ENCODE results near the gene ITGB5.

ITGB5 gene

DNA sequence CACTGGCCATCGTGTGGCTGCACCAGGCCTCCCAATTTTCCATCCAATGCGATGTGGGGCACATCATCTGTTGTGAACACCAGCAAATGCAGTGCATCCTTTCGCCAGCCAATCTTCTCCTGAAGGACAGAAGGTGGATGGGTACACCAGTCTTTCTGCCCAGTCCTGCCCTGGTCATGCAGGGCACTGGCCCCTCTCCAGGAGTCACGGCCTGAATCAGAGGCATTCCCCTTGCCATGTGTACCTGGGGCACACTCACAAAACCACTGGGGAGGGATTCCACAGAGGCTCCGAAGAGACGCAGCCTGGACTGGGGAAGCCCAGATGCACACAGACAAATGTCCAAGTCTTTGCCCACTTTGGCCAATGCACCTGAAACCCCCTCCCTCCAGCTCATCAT lies 65.8 kb downstream of the ITGB5 start:
- no peak for ATAC-seq
- TF ChIP-seq ZFP3 (CRISPR knock-in tag; IDR thresholded peaks at IDR 0.05) = no peak
- TF ChIP-seq OSR1 (CRISPR knock-in tag; IDR thresholded peaks at IDR 0.05) = no peak
- TF ChIP-seq, protein P1, sequence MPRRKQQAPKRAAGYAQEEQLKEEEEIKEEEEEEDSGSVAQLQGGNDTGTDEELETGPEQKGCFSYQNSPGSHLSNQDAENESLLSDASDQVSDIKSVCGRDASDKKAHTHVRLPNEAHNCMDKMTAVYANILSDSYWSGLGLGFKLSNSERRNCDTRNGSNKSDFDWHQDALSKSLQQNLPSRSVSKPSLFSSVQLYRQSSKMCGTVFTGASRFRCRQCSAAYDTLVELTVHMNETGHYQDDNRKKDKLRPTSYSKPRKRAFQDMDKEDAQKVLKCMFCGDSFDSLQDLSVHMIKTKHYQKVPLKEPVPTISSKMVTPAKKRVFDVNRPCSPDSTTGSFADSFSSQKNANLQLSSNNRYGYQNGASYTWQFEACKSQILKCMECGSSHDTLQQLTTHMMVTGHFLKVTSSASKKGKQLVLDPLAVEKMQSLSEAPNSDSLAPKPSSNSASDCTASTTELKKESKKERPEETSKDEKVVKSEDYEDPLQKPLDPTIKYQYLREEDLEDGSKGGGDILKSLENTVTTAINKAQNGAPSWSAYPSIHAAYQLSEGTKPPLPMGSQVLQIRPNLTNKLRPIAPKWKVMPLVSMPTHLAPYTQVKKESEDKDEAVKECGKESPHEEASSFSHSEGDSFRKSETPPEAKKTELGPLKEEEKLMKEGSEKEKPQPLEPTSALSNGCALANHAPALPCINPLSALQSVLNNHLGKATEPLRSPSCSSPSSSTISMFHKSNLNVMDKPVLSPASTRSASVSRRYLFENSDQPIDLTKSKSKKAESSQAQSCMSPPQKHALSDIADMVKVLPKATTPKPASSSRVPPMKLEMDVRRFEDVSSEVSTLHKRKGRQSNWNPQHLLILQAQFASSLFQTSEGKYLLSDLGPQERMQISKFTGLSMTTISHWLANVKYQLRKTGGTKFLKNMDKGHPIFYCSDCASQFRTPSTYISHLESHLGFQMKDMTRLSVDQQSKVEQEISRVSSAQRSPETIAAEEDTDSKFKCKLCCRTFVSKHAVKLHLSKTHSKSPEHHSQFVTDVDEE (CRISPR knock-in tag; IDR thresholded peaks at IDR 0.05) = no peak
- TF ChIP-seq, protein P2, sequence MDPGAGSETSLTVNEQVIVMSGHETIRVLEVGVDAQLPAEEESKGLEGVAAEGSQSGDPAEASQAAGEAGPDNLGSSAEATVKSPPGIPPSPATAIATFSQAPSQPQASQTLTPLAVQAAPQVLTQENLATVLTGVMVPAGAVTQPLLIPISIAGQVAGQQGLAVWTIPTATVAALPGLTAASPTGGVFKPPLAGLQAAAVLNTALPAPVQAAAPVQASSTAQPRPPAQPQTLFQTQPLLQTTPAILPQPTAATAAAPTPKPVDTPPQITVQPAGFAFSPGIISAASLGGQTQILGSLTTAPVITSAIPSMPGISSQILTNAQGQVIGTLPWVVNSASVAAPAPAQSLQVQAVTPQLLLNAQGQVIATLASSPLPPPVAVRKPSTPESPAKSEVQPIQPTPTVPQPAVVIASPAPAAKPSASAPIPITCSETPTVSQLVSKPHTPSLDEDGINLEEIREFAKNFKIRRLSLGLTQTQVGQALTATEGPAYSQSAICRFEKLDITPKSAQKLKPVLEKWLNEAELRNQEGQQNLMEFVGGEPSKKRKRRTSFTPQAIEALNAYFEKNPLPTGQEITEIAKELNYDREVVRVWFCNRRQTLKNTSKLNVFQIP (CRISPR knock-in tag; IDR thresholded peaks at IDR 0.05; ENCODE audit: borderline replicate concordance, low read depth) = no peak
- no peak for TF ChIP-seq ZC3H10 (CRISPR knock-in tag; IDR thresholded peaks at IDR 0.05)
- TF ChIP-seq, protein P3, sequence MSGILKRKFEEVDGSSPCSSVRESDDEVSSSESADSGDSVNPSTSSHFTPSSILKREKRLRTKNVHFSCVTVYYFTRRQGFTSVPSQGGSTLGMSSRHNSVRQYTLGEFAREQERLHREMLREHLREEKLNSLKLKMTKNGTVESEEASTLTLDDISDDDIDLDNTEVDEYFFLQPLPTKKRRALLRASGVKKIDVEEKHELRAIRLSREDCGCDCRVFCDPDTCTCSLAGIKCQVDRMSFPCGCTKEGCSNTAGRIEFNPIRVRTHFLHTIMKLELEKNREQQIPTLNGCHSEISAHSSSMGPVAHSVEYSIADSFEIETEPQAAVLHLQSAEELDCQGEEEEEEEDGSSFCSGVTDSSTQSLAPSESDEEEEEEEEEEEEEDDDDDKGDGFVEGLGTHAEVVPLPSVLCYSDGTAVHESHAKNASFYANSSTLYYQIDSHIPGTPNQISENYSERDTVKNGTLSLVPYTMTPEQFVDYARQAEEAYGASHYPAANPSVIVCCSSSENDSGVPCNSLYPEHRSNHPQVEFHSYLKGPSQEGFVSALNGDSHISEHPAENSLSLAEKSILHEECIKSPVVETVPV (CRISPR knock-in tag; IDR thresholded peaks at IDR 0.05) = no peak
- TF ChIP-seq CSDC2 (CRISPR knock-in tag; IDR thresholded peaks at IDR 0.05) = no peak
- TF ChIP-seq GLIS3 (CRISPR knock-in tag; IDR thresholded peaks at IDR 0.05) = no peak
- no peak for TF ChIP-seq ZFP30 (CRISPR knock-in tag; IDR thresholded peaks at IDR 0.05)
- no peak for TF ChIP-seq ISL1 (CRISPR knock-in tag; IDR thresholded peaks at IDR 0.05)
- TF ChIP-seq RARB (CRISPR knock-in tag; IDR thresholded peaks at IDR 0.05) = no peak
- no peak for TF ChIP-seq TOX (CRISPR knock-in tag; IDR thresholded peaks at IDR 0.05; ENCODE audit: borderline replicate concordance)
- TF ChIP-seq BACH2 (CRISPR knock-in tag; IDR thresholded peaks at IDR 0.05; ENCODE audit: borderline replicate concordance) = no peak
- TF ChIP-seq, protein P4, sequence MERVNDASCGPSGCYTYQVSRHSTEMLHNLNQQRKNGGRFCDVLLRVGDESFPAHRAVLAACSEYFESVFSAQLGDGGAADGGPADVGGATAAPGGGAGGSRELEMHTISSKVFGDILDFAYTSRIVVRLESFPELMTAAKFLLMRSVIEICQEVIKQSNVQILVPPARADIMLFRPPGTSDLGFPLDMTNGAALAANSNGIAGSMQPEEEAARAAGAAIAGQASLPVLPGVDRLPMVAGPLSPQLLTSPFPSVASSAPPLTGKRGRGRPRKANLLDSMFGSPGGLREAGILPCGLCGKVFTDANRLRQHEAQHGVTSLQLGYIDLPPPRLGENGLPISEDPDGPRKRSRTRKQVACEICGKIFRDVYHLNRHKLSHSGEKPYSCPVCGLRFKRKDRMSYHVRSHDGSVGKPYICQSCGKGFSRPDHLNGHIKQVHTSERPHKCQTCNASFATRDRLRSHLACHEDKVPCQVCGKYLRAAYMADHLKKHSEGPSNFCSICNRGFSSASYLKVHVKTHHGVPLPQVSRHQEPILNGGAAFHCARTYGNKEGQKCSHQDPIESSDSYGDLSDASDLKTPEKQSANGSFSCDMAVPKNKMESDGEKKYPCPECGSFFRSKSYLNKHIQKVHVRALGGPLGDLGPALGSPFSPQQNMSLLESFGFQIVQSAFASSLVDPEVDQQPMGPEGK (CRISPR knock-in tag; IDR thresholded peaks at IDR 0.05; ENCODE audit: borderline replicate concordance) = no peak
- no peak for TF ChIP-seq TCF4 (CRISPR knock-in tag; IDR thresholded peaks at IDR 0.05; ENCODE audit: borderline replicate concordance)
- no peak for TF ChIP-seq ZNF70 (CRISPR knock-in tag; IDR thresholded peaks at IDR 0.05)
- no peak for TF ChIP-seq ESRRG (CRISPR knock-in tag; IDR thresholded peaks at IDR 0.05)

DNA sequence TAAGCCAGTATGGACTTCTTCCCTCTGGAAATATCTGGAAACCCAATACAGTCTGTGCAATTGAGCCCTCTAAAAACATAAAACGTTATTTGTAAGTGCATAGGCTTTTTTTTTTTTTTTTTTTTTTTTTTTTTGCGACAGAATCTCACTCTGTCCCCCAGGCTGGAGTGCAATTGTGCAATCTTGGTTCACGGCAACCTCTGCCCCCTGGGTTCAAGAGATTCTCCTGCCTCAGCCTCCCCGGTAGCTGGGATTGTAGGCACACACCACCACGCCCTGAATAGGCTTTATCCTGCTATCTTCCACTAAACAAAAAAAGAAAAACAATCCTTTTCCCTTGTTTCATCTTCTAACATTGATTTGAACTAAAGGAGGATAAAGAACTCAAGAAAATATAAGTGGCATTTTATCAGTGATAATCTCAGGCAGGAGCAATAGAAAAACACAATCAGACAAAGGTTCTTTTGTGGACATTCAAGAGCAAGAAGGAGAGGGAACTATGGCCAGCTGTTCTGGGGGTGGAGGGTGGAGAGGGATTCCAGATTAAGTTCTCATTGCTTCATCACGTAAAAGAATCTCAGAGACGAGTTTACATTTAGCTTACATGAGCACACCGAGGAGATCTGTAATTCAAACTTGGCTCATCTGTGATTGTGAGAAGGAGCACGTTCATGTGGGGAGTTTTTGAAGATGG lies 68.6 kb downstream of the ITGB5 start:
- ATAC-seq = no peak
- TF ChIP-seq, protein P1 (CRISPR knock-in tag; IDR thresholded peaks at IDR 0.05) = no peak
- TF ChIP-seq ZNF8 (CRISPR knock-in tag; IDR thresholded peaks at IDR 0.05) (no peak), ESRRG (CRISPR knock-in tag; IDR thresholded peaks at IDR 0.05) (no peak), ZNF70 (CRISPR knock-in tag; IDR thresholded peaks at IDR 0.05) (no peak), SNAI2 (CRISPR knock-in tag; IDR thresholded peaks at IDR 0.05) (no peak), TOX (CRISPR knock-in tag; IDR thresholded peaks at IDR 0.05; ENCODE audit: borderline replicate concordance) (no peak), CSDC2 (CRISPR knock-in tag; IDR thresholded peaks at IDR 0.05) (no peak)

DNA sequence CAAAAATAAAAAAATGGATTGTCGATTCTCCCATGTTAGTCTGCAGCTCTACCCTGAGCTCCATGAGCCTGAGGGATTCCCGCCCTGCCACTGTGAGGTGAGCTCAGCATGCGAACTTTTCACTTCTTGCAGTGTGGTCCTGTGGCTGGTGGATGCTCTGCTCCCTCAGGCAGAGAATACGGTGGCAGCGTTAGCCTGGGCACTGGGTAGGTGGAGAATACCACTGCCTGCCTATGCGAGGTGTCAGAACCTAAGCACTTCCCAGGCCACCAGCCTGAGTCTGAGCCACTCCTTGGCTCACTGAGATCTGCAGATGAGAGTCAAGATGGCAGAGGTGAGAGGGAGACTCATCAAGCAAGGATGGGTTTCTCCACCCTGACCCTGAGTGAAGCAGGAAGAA lies 70.1 kb downstream of the ITGB5 start:
- ATAC-seq = no peak
- TF ChIP-seq ARNTL (CRISPR knock-in tag; IDR thresholded peaks at IDR 0.05; ENCODE audit: borderline replicate concordance, low read depth) (no peak), ESRRG (CRISPR knock-in tag; IDR thresholded peaks at IDR 0.05) (no peak), RARB (CRISPR knock-in tag; IDR thresholded peaks at IDR 0.05) (no peak), ZNF70 (CRISPR knock-in tag; IDR thresholded peaks at IDR 0.05) (no peak), OSR1 (CRISPR knock-in tag; IDR thresholded peaks at IDR 0.05) (no peak), ZNF8 (CRISPR knock-in tag; IDR thresholded peaks at IDR 0.05) (no peak), ZC3H10 (CRISPR knock-in tag; IDR thresholded peaks at IDR 0.05) (no peak), ZFP3 (CRISPR knock-in tag; IDR thresholded peaks at IDR 0.05) (no peak), TCF4 (CRISPR knock-in tag; IDR thresholded peaks at IDR 0.05; ENCODE audit: borderline replicate concordance) (no peak), GLIS3 (CRISPR knock-in tag; IDR thresholded peaks at IDR 0.05) (no peak)
- TF ChIP-seq, protein P4 (CRISPR knock-in tag; IDR thresholded peaks at IDR 0.05; ENCODE audit: borderline replicate concordance) = no peak
- TF ChIP-seq, protein P5, sequence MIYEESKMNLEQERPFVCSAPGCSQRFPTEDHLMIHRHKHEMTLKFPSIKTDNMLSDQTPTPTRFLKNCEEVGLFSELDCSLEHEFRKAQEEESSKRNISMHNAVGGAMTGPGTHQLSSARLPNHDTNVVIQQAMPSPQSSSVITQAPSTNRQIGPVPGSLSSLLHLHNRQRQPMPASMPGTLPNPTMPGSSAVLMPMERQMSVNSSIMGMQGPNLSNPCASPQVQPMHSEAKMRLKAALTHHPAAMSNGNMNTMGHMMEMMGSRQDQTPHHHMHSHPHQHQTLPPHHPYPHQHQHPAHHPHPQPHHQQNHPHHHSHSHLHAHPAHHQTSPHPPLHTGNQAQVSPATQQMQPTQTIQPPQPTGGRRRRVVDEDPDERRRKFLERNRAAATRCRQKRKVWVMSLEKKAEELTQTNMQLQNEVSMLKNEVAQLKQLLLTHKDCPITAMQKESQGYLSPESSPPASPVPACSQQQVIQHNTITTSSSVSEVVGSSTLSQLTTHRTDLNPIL (CRISPR knock-in tag; IDR thresholded peaks at IDR 0.05; ENCODE audit: low read depth) = no peak

Measured in SK-N-SH treated with all-trans-retinoic acid at 6 μM for 48 hours (cell line).